Mammary epithelial cell (primary cell): ENCODE measurements around the gene MFGE8.

ENCODE experiments used
- CTCF ChIP-seq, 2 donors: IDR thresholded peaks in 1 of 2; conservative IDR thresholded peaks in 1 of 2; 2 replicates each; pipeline ENCODE4 v1.5.1; 2011 to 2012; ENCODE audit warnings: inconsistent platforms in 2 of 2, low read length in 2 of 2, mild to moderate bottlenecking in 2 of 2, control low read depth in 1 of 2, low read depth in 1 of 2; ENCODE audit not compliant: insufficient read depth in 1 of 2; ENCODE audit errors: extremely low read depth in 1 of 2
- EZH2 ChIP-seq: IDR thresholded peaks from 2 replicates; pipeline ENCODE4 v1.6.1; 2012; ENCODE audit warnings: low read length, inconsistent platforms, borderline replicate concordance

- TF ChIP-seq CTCF (conservative IDR thresholded peaks at IDR 0.05 in 1 of 2, IDR thresholded peaks at IDR 0.05 in 1 of 2; ENCODE audit: extremely low read depth in 1 of 2, insufficient read depth in 1 of 2, low read depth in 1 of 2, low read length in 2 of 2) (no peak), EZH2 (no peak)
These were observed 53.6 kb downstream of the MFGE8 start for GRCh38 chr15:88859550-88859949.
